GM18505 (cell line): ENCODE results near the gene ZNF263.
A peak's percentile ranks its signal among the peaks of the same experiment; 100 is the strongest.

ENCODE experiments used
- ATAC-seq: cut with Tn5 transposase; IDR thresholded peaks from one replicate; pipeline ENCODE4 v1.9.1; 2021; ENCODE audit not compliant: unreplicated experiment
- POLR2A ChIP-seq: IDR thresholded peaks from 4 replicates; pipeline ENCODE4 v1.6.1; 2011; ENCODE audit warnings: borderline replicate concordance; ENCODE audit not compliant: insufficient read depth, insufficient read length; ENCODE audit errors: extremely low read depth

The ZNF263 gene

GRCh38 chr16:3281222-3281820 lies 2.0 kb upstream of the ZNF263 start:
- ATAC-seq = no peak
- TF ChIP-seq POLR2A = no peak

- TF ChIP-seq POLR2A = no peak
- ATAC-seq = peak; percentile 28
Observed at GRCh38 chr16:3282103-3282729, 1.1 kb upstream of the ZNF263 start.

GRCh38 chr16:3283543-3284447 lies 504 bp downstream of the ZNF263 start:
- no peak for TF ChIP-seq POLR2A
- no peak for ATAC-seq

- ATAC-seq = no peak
- TF ChIP-seq POLR2A = no peak
Observed at GRCh38 chr16:3285131-3285530, 1.8 kb downstream of the ZNF263 start.

GRCh38 chr16:3289998-3290673 lies 6.8 kb downstream of the ZNF263 start:
- ATAC-seq = no peak
- no peak for TF ChIP-seq POLR2A

- no peak for TF ChIP-seq POLR2A
- no peak for ATAC-seq
Observed at GRCh38 chr16:3292604-3293003, 9.3 kb downstream of the ZNF263 start.

- ATAC-seq = no peak
- TF ChIP-seq POLR2A = no peak
Observed at GRCh38 chr16:3295209-3295608, 11.9 kb downstream of the ZNF263 start.

GRCh38 chr16:3295783-3296182 lies 12.5 kb downstream of the ZNF263 start:
- no peak for TF ChIP-seq POLR2A
- ATAC-seq = no peak

GRCh38 chr16:3304370-3304769 lies 21.1 kb downstream of the ZNF263 start:
- no peak for TF ChIP-seq POLR2A
- no peak for ATAC-seq

- ATAC-seq = peak; percentile 92
- peak; percentile 92 for TF ChIP-seq POLR2A
Observed at GRCh38 chr16:3305109-3306068, 22.1 kb downstream of the ZNF263 start, which contains the start of the genes TIGD7 and ZNF75A. Gene TIGD7, minus strand, starts transcription at chr16:3305430. Its CDS starts 4,816 bp downstream, at chr16:3300614. Gene ZNF75A, plus strand, starts transcription at chr16:3305497. Its CDS starts 2,932 bp downstream, at chr16:3308429.

- ATAC-seq = no peak
- TF ChIP-seq POLR2A = no peak
Observed at GRCh38 chr16:3306078-3306477, 22.8 kb downstream of the ZNF263 start.

- no peak for TF ChIP-seq POLR2A
- ATAC-seq = no peak
Observed at GRCh38 chr16:3311496-3311895, 28.2 kb downstream of the ZNF263 start.
